ENCODE results near the gene CDC40. TPM values are rescaled to one million over a fixed set of nuclear protein-coding genes. Genes with fewer than 3 reads are reported as not detected.
"Not testable (repeated sequence)": the region's sequence is repeated elsewhere in the genome, so short reads cannot be mapped to it uniquely, and the experiment has no call there.

The CDC40 gene
- total and polyA plus RNA-seq, 12 donors, result 5.7 to 20.5 (median 15.3) TPM

GRCh38 chr6:110266996-110267395 is 86.8 kb downstream of the CDC40 start:
- DNase-seq (no peak), ATAC-seq (no peak)
- TF ChIP-seq CTCF (IDR thresholded peaks at IDR 0.05), result no peak
- Histone ChIP-seq H3K27me3 (no peaks in the 10 kb centered on the region), H3K27ac (no peak overlapping the region), H3K4me3 (no peak overlapping the region), H3K36me3 (no peaks in the 10 kb centered on the region), H3K9me3 (no peaks in the 10 kb centered on the region), H3K4me1 (no peaks in the 10 kb centered on the region)
- intact Hi-C loops (cut with DNase I), result no loop called here

GRCh38 chr6:110269623-110270022 is 89.4 kb downstream of the CDC40 start:
- ATAC-seq (no peak), DNase-seq (no peak)
- WGBS, 2 donors, result 78 to 90% methylated on average over 2 of the region's 2 CpGs
- H3K27me3 ChIP-seq, result no peaks in the 10 kb centered on the region
- H3K9me3 ChIP-seq, result no peaks in the 10 kb centered on the region
- H3K36me3 ChIP-seq, result no peaks in the 10 kb centered on the region
- no peaks in the 10 kb centered on the region for H3K4me1 ChIP-seq
- intact Hi-C loops (cut with DNase I), result no loop called here
- H3K27ac ChIP-seq, result no peak overlapping the region
- TF ChIP-seq CTCF (IDR thresholded peaks at IDR 0.05), result no peak
- H3K4me3 ChIP-seq, result no peak overlapping the region

- intact Hi-C loops (cut with DNase I), result no loop called here
- ATAC-seq (no peak), DNase-seq (no peak)
- Histone ChIP-seq H3K4me3 (no peak overlapping the region), H3K27ac (no peak overlapping the region), H3K4me1 (no peaks in the 10 kb centered on the region), H3K36me3 (no peaks in the 10 kb centered on the region), H3K9me3 (no peaks in the 10 kb centered on the region), H3K27me3 (no peaks in the 10 kb centered on the region)
- WGBS, 2 donors, result 79% methylated on average over 4 of the region's 4 CpGs
- no peak for TF ChIP-seq CTCF (IDR thresholded peaks at IDR 0.05)
Observed at GRCh38 chr6:110270165-110270564, 89.9 kb downstream of the CDC40 start.

GRCh38 chr6:110271732-110272022 is 91.5 kb downstream of the CDC40 start:
- Histone ChIP-seq H3K9me3 (no peaks in the 10 kb centered on the region), H3K27me3 (no peaks in the 10 kb centered on the region), H3K36me3 (no peaks in the 10 kb centered on the region), H3K27ac (no peak overlapping the region), H3K4me1 (no peaks in the 10 kb centered on the region), H3K4me3 (no peak overlapping the region)
- intact Hi-C loops (cut with DNase I), result no loop called here
- DNase-seq (no peak), ATAC-seq (no peak)
- WGBS, 2 donors, result 87 to 91% methylated on average over 1 of the region's 1 CpG
- no peak for TF ChIP-seq CTCF (IDR thresholded peaks at IDR 0.05)

GRCh38 chr6:110272781-110273180 is 92.6 kb downstream of the CDC40 start:
- H3K27ac ChIP-seq; intact Hi-C loops (cut with DNase I); H3K4me3 ChIP-seq; DNase-seq; H3K36me3 ChIP-seq; H3K9me3 ChIP-seq; H3K27me3 ChIP-seq; ATAC-seq; H3K4me1 ChIP-seq: not testable (repeated sequence)
